ENCODE data around the gene PPP1R37. TPM values are rescaled to one million over a fixed set of nuclear protein-coding genes. Genes with fewer than 3 reads are reported as not detected.

The PPP1R37 gene
- total and polyA plus RNA-seq, 12 donors = 12.5 to 38.3 (median 16.8) TPM

DNA sequence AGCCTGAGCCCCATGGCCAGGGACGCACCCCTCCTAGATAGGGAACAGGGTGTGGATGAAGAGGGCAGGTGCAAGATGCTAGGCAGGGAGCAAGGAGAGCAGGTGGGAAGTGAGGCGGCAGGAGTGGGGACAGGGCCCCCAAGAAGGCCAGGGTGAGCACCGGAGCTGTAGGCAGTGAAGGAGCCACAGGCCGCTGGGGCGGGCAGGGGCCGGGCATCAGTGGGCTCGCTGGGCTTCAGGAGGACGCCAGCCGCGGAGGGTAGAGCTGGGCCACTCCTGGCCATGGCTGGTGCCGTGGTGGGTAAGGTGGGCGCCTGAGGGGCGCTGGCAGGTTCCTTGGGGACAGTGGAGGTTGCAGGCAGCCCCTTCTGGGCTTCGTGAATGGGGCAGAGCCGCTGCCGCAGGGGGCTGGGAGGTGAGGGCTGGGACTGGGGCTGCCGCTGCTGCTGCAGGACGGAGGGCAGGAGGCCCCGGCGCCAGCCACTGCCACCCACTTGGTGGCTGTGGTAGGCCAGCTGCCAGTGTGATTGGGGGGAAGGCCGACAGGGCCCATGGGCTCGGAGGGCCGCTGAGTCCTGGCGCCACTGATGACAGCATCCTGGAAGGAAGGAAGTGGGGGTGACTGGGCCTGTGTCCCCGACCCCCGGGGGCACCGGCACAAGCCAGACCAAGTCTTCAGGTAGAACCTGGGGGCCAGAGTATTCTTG, 65.7 kb downstream of the PPP1R37 start:
- H3K4me3 ChIP-seq = no peak overlapping the region
- TF ChIP-seq, protein P1, sequence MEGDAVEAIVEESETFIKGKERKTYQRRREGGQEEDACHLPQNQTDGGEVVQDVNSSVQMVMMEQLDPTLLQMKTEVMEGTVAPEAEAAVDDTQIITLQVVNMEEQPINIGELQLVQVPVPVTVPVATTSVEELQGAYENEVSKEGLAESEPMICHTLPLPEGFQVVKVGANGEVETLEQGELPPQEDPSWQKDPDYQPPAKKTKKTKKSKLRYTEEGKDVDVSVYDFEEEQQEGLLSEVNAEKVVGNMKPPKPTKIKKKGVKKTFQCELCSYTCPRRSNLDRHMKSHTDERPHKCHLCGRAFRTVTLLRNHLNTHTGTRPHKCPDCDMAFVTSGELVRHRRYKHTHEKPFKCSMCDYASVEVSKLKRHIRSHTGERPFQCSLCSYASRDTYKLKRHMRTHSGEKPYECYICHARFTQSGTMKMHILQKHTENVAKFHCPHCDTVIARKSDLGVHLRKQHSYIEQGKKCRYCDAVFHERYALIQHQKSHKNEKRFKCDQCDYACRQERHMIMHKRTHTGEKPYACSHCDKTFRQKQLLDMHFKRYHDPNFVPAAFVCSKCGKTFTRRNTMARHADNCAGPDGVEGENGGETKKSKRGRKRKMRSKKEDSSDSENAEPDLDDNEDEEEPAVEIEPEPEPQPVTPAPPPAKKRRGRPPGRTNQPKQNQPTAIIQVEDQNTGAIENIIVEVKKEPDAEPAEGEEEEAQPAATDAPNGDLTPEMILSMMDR (IDR thresholded peaks at IDR 0.05) = no peak
- 74 to 81% methylated on average over 26 to 27 of the region's 27 CpGs for WGBS, 2 donors
- H3K4me1 ChIP-seq = peaks cover 1 to 12% (median 6%) of the 10 kb centered on the region in 9 donors
- no peaks in the 10 kb centered on the region for H3K9me3 ChIP-seq
- H3K36me3 ChIP-seq = no peaks in the 10 kb centered on the region
- peaks cover 0 to 65% (median 33%) of the 10 kb centered on the region in 7 donors for H3K27me3 ChIP-seq
- ATAC-seq (no peak), DNase-seq (no peak)
- no peak overlapping the region for H3K27ac ChIP-seq
- intact Hi-C loops (cut with DNase I) = no loop called here

DNA sequence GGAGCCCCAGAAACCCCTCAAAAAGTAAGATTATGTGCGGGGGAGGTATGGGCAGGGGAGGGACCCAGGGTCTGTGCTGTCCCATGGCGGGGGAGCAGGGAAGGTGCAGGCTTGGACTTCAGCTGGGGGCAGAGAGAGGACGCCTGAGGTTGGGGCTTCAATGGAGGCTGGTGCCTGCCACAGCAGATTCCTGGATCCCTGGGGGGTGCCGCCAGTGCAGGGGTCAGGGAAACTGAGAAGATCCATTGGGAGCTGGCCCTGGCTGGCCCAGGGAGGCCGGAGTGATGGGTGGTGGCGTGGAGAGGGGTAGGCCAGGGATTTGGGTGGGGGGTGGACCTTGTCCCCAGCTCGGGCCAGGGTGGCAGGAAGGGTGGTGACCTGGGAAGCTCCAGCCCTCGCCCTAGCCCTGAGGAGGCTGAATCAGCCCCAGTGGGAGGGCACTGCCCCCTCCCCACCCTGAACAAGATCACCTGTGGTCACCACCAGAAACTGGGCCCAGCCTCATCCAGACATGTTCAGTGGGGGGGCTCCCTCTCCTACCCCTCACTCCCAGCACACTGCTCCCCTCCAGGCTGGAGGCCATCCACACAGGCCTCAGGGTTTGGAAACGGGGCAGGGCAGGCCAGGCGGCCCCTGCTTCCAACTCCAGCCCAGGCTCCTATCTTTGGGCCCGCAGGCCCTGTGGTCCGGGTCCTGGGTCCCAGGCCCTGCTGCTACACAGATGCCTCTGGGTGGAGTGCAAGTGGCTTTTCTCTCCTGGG, 66.4 kb downstream of the PPP1R37 start:
- Histone ChIP-seq H3K9me3 (no peaks in the 10 kb centered on the region), H3K4me3 (no peak overlapping the region), H3K27me3 (peaks cover 0 to 59% (median 33%) of the 10 kb centered on the region in 7 donors), H3K4me1 (peaks cover 3 to 11% (median 6%) of the 10 kb centered on the region in 9 donors), H3K36me3 (no peaks in the 10 kb centered on the region), H3K27ac (no peak overlapping the region)
- intact Hi-C loops (cut with DNase I) = no loop called here
- DNase-seq = no peak
- 82 to 84% methylated on average over 12 of the region's 12 CpGs for WGBS, 2 donors
- TF ChIP-seq, protein P1 (IDR thresholded peaks at IDR 0.05) = no peak
- no peak for ATAC-seq

DNA sequence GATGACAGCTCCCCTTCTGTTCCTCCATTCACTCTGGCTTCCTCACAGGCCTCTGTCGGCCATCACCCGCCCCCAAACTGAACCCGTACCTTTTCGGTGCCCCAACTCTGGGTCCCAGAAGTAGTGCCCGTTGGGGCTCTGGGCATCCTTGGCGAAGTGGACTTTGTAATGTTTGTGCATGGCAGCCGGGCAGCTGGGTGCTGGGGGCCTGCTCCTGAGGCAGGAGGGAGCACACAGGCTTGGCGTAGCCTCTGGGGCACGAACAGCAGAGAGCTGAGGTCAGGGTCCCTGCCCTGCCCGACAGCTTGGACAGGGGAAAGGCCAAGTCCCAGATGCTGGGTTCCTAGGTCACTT, 67.0 kb downstream of the PPP1R37 start:
- intact Hi-C loops (cut with DNase I) = no loop called here
- WGBS, 2 donors = 79 to 88% methylated on average over 10 of the region's 10 CpGs
- DNase-seq = no peak

More for the DNA sequence above, 67.0 kb downstream of the PPP1R37 start:
- TF ChIP-seq, protein P1 (IDR thresholded peaks at IDR 0.05) = no peak
- H3K36me3 ChIP-seq = no peaks in the 10 kb centered on the region
- H3K9me3 ChIP-seq = no peaks in the 10 kb centered on the region
- H3K4me3 ChIP-seq = no peak overlapping the region
- peaks cover 0 to 54% (median 33%) of the 10 kb centered on the region in 7 donors for H3K27me3 ChIP-seq
- H3K27ac ChIP-seq = no peak overlapping the region
- no peak for ATAC-seq
- peaks cover 7 to 16% (median 10%) of the 10 kb centered on the region in 9 donors for H3K4me1 ChIP-seq
